ENCODE data around the gene GFAP.

Gene GFAP

GRCh38 chr17:44914698-44915271 lies 515 bp downstream of the GFAP start:
- TF ChIP-seq TEAD4 (IDR thresholded peaks at IDR 0.05) (no peak), TAF1 (IDR thresholded peaks at IDR 0.05; ENCODE audit: low read depth) (no peak), TCF12 (IDR thresholded peaks at IDR 0.05; ENCODE audit: low read depth) (no peak), RAD21 (IDR thresholded peaks at IDR 0.05; ENCODE audit: low read depth) (no peak), ZBTB7A (IDR thresholded peaks at IDR 0.05; ENCODE audit: low read depth) (no peak), CREB1 (IDR thresholded peaks at IDR 0.05; ENCODE audit: low read depth) (no peak), USF1 (IDR thresholded peaks at IDR 0.05) (no peak), REST (IDR thresholded peaks at IDR 0.05; ENCODE audit: low read depth) (no peak), YY1 (IDR thresholded peaks at IDR 0.05; ENCODE audit: low read depth) (no peak), EGR1 (IDR thresholded peaks at IDR 0.05) (no peak), NFIC (IDR thresholded peaks at IDR 0.05) (no peak), EP300 (IDR thresholded peaks at IDR 0.05; ENCODE audit: borderline replicate concordance) (no peak), CEBPB (IDR thresholded peaks at IDR 0.05) (no peak), FOXM1 (IDR thresholded peaks at IDR 0.05; ENCODE audit: borderline replicate concordance, low read depth) (no peak), MAX (IDR thresholded peaks at IDR 0.05) (no peak)

- TF ChIP-seq CEBPB (IDR thresholded peaks at IDR 0.05), result no peak
- no peak for TF ChIP-seq FOXM1 (IDR thresholded peaks at IDR 0.05; ENCODE audit: borderline replicate concordance, low read depth)
- TF ChIP-seq TAF1 (IDR thresholded peaks at IDR 0.05; ENCODE audit: low read depth), result no peak
- no peak for TF ChIP-seq CREB1 (IDR thresholded peaks at IDR 0.05; ENCODE audit: low read depth)
- TF ChIP-seq EP300 (IDR thresholded peaks at IDR 0.05; ENCODE audit: borderline replicate concordance), result no peak
- no peak for TF ChIP-seq REST (IDR thresholded peaks at IDR 0.05; ENCODE audit: low read depth)
- TF ChIP-seq USF1 (IDR thresholded peaks at IDR 0.05), result no peak
- no peak for TF ChIP-seq NFIC (IDR thresholded peaks at IDR 0.05)
- no peak for TF ChIP-seq RAD21 (IDR thresholded peaks at IDR 0.05; ENCODE audit: low read depth)
- no peak for TF ChIP-seq TEAD4 (IDR thresholded peaks at IDR 0.05)
- TF ChIP-seq MAX (IDR thresholded peaks at IDR 0.05), result no peak
- no peak for TF ChIP-seq TCF12 (IDR thresholded peaks at IDR 0.05; ENCODE audit: low read depth)
- no peak for TF ChIP-seq ZBTB7A (IDR thresholded peaks at IDR 0.05; ENCODE audit: low read depth)
- no peak for TF ChIP-seq EGR1 (IDR thresholded peaks at IDR 0.05)
- no peak for TF ChIP-seq YY1 (IDR thresholded peaks at IDR 0.05; ENCODE audit: low read depth)
These were observed 1.2 kb downstream of the GFAP start for GRCh38 chr17:44914148-44914547.

GRCh38 chr17:44913676-44914075 lies 1.6 kb downstream of the GFAP start:
- TF ChIP-seq TCF12 (IDR thresholded peaks at IDR 0.05; ENCODE audit: low read depth) (no peak), FOXM1 (IDR thresholded peaks at IDR 0.05; ENCODE audit: borderline replicate concordance, low read depth) (no peak), EGR1 (IDR thresholded peaks at IDR 0.05) (no peak), CEBPB (IDR thresholded peaks at IDR 0.05) (no peak), NFIC (IDR thresholded peaks at IDR 0.05) (no peak), REST (IDR thresholded peaks at IDR 0.05; ENCODE audit: low read depth) (no peak), TEAD4 (IDR thresholded peaks at IDR 0.05) (no peak), MAX (IDR thresholded peaks at IDR 0.05) (no peak)

All from Ishikawa (cell line).